A549 (cell line): ENCODE measurements around the gene ROBO3. TPM values are rescaled to one million over a fixed set of nuclear protein-coding genes. Genes with fewer than 3 reads are reported as not detected.

Experiments used
- ATAC-seq, 2 experiments: fragments of 200-7000 bp in 1 of 2; fragments of >200 bp in 1 of 2; cut with Nextera tagmentation in 1 of 2; cut with Tn5 transposase in 1 of 2; 3 replicates each; pipeline versions ENCODE4 v1.8.0 to v1.9.1; 2018 to 2020; ENCODE audit warnings: mild to moderate bottlenecking in 1 of 2, moderate library complexity in 1 of 2
- CTCF ChIA-PET: fragments of 300-600 bp; sonication (Branson Sonifier 250); formaldehyde crosslinking; extraction: SDS; loops from one replicate; lab custom pipeline; 2021; ENCODE audit warnings: antibody characterized with exemption, inconsistent platforms; lab: Yijun Ruan, JAX
- POLR2A ChIA-PET: fragments of 350-600 bp; formaldehyde crosslinking; extraction: SDS; loops from one replicate; lab custom pipeline; 2021; ENCODE audit warnings: antibody characterized with exemption, inconsistent platforms; lab: Yijun Ruan, JAX
- DNase-seq, 2 experiments: peaks; one replicate each; pipeline versions ENCODE4 v3.0.0 to v3.0.0-alpha.2; 2011 to 2016; ENCODE audit warnings: low read depth in 1 of 2, low spot score in 1 of 2
- FAIRE-seq: peaks from 2 replicates; lab custom pipeline; 2011; peaks lifted over from hg19 to GRCh38; lab: Jason Lieb, UNC
- H3K27ac ChIP-seq, 2 experiments: fragments of >200 bp; sonication (Bioruptor Twin); formaldehyde crosslinking; 3 replicates each; pipeline ENCODE4 v1.5.1; 2016 to 2017
- H3K4me1 ChIP-seq: fragments of >200 bp; sonication (Bioruptor Twin); formaldehyde crosslinking; 3 replicates; pipeline ENCODE4 v1.6.1; 2016
- H3K4me2 ChIP-seq: fragments of >200 bp; sonication (Bioruptor Twin); formaldehyde crosslinking; 3 replicates; pipeline ENCODE4 v1.6.1; 2016
- H3K4me3 ChIP-seq: fragments of >200 bp; sonication (Bioruptor Twin); formaldehyde crosslinking; 3 replicates; pipeline ENCODE4 v1.5.1; 2016
- H3K9me3 ChIP-seq: fragments of >200 bp; sonication (Bioruptor Twin); formaldehyde crosslinking; 3 replicates; pipeline ENCODE4 v1.6.1; 2016
- BHLHE40 ChIP-seq: IDR thresholded peaks from 2 replicates; pipeline ENCODE4 v1.6.1; 2012; ENCODE audit warnings: low read depth, low read length, inconsistent platforms
- CHD2 ChIP-seq: fragments of 150-350 bp; IDR thresholded peaks from 2 replicates; pipeline ENCODE4 v1.6.1; 2014; ENCODE audit warnings: low read length; ENCODE audit not compliant: partially characterized antibody
- CHD4 ChIP-seq: fragments of 200-600 bp; sonication (generic); IDR thresholded peaks from 2 replicates; pipeline ENCODE4 v1.6.1; 2016; ENCODE audit warnings: antibody characterized with exemption, mild to moderate bottlenecking, borderline replicate concordance
- EHF ChIP-seq: fragments of 250-450 bp; sonication (Bioruptor Pico); IDR thresholded peaks from 2 replicates; pipeline ENCODE4 v1.5.0; 2020; ENCODE audit warnings: mild to moderate bottlenecking
- EHMT2 ChIP-seq: fragments of 200-600 bp; sonication (generic); IDR thresholded peaks from 2 replicates; pipeline ENCODE4 v1.6.1; 2016; ENCODE audit warnings: antibody characterized with exemption, low read depth, mild to moderate bottlenecking, moderate library complexity
- ESRRA ChIP-seq: fragments of 150-350 bp; IDR thresholded peaks from 2 replicates; pipeline ENCODE4 v1.6.1; 2014; ENCODE audit warnings: mild to moderate bottlenecking, low read length, borderline replicate concordance
- FOSB ChIP-seq: fragments of 250-450 bp; sonication (Bioruptor Pico); IDR thresholded peaks from 2 replicates; pipeline ENCODE4 v1.5.0; 2020; ENCODE audit warnings: mild to moderate bottlenecking, moderate library complexity
- FOXS1 ChIP-seq: fragments of 250-450 bp; sonication (Bioruptor Pico); IDR thresholded peaks from 2 replicates; pipeline ENCODE4 v1.5.0; 2020; ENCODE audit warnings: mild to moderate bottlenecking, moderate library complexity
- GATA3 ChIP-seq: IDR thresholded peaks from 2 replicates; pipeline ENCODE4 v1.6.1; 2012; ENCODE audit warnings: borderline replicate concordance
- HOXA7 ChIP-seq: fragments of 250-450 bp; sonication (Bioruptor Pico); IDR thresholded peaks from 2 replicates; pipeline ENCODE4 v1.5.0; 2020; ENCODE audit warnings: mild to moderate bottlenecking, moderate library complexity
- HOXB5 ChIP-seq: fragments of 250-450 bp; sonication (Bioruptor Pico); IDR thresholded peaks from 2 replicates; pipeline ENCODE4 v1.5.0; 2020; ENCODE audit warnings: mild to moderate bottlenecking, moderate library complexity
- JUN ChIP-seq, 2 experiments: fragments of >200 bp; sonication (Bioruptor Twin); formaldehyde crosslinking; IDR thresholded peaks; 2 replicates in 1 of 2; 3 replicates in 1 of 2; pipeline ENCODE4 v1.6.1; 2016 to 2017
- KDM1A ChIP-seq: fragments of 200-600 bp; sonication (generic); IDR thresholded peaks from 2 replicates; pipeline ENCODE4 v1.6.1; 2016; ENCODE audit warnings: low read depth, mild to moderate bottlenecking
- KDM5A ChIP-seq: fragments of 200-600 bp; sonication (generic); IDR thresholded peaks from 2 replicates; pipeline ENCODE4 v1.6.1; 2016; ENCODE audit warnings: antibody characterized with exemption, mild to moderate bottlenecking
- PHF8 ChIP-seq: fragments of 200-600 bp; sonication (generic); IDR thresholded peaks from 2 replicates; pipeline ENCODE4 v1.6.1; 2016; ENCODE audit warnings: low read depth, mild to moderate bottlenecking, antibody characterized with exemption, moderate library complexity, borderline replicate concordance
- RARB ChIP-seq: fragments of 250-450 bp; sonication (Bioruptor Pico); IDR thresholded peaks from 2 replicates; pipeline ENCODE4 v1.8.0; 2021; ENCODE audit warnings: mild to moderate bottlenecking, moderate library complexity
- RCOR1 ChIP-seq: fragments of 150-350 bp; IDR thresholded peaks from 2 replicates; pipeline ENCODE4 v1.6.1; 2014; ENCODE audit warnings: antibody characterized with exemption, low read length, low read depth
- SMC3 ChIP-seq: fragments of >200 bp; sonication (Bioruptor Twin); formaldehyde crosslinking; IDR thresholded peaks from 3 replicates; pipeline ENCODE4 v1.6.1; 2018; ENCODE audit warnings: inconsistent platforms
- TFCP2L1 ChIP-seq: fragments of 250-450 bp; sonication (Bioruptor Pico); IDR thresholded peaks from 2 replicates; pipeline ENCODE4 v1.5.0; 2021; ENCODE audit warnings: mild to moderate bottlenecking
- TP53 ChIP-seq: fragments of 250-450 bp; sonication (Bioruptor Pico); IDR thresholded peaks from 2 replicates; pipeline ENCODE4 v1.5.0; 2021; ENCODE audit warnings: mild to moderate bottlenecking, moderate library complexity
- ZC3H11A ChIP-seq: fragments of 450-650 bp; IDR thresholded peaks from 2 replicates; pipeline ENCODE4 v1.6.1; 2014; ENCODE audit warnings: antibody characterized with exemption, mild to moderate bottlenecking
- ZNF302 ChIP-seq: fragments of 250-450 bp; sonication (Bioruptor Pico); IDR thresholded peaks from 2 replicates; pipeline ENCODE4 v1.9.0; 2021; ENCODE audit warnings: inconsistent platforms, mild to moderate bottlenecking, moderate library complexity
- ZSCAN20 ChIP-seq: fragments of 250-450 bp; sonication (Bioruptor Pico); IDR thresholded peaks from 2 replicates; pipeline ENCODE4 v1.8.0; 2022; ENCODE audit warnings: mild to moderate bottlenecking, moderate library complexity
- WGBS: methylation state at CpG from one replicate; pipeline ENCODE4 v1.1.6; 2017; ENCODE audit errors: missing lambda C conversion rate; 5-methylcytosine and 5-hydroxymethylcytosine counted together
- polyA plus RNA-seq, 4 experiments: library from polyadenylated mRNA; depleted of rRNA in 3 of 4; stranded (reverse); fragments of >200 nt; fragmentation: RNase III in 1 of 4; extraction: RNeasy Plus Mini Kit Qiagen cat#74134 plus additional on column Dnase treatment in 1 of 4; gene quantifications; 2 replicates in 3 of 4; 3 replicates in 1 of 4; pipeline ENCODE4 v1.2.3, GENCODE V29; 2011 to 2017
- TF ChIP-seq, protein P1 (sequence below): fragments of 250-450 bp; sonication (Bioruptor Pico); IDR thresholded peaks from 2 replicates; pipeline ENCODE4 v1.5.0; 2020; ENCODE audit warnings: low read depth, mild to moderate bottlenecking, moderate library complexity
- TF ChIP-seq, protein P2 (sequence below): fragments of >200 bp; sonication (Bioruptor Twin); formaldehyde crosslinking; IDR thresholded peaks from 3 replicates; pipeline ENCODE4 v1.5.1; 2016
- TF ChIP-seq, protein P3 (sequence below): IDR thresholded peaks from 2 replicates; pipeline ENCODE4 v1.6.1; 2012
- TF ChIP-seq, protein P4 (sequence below): fragments of 150-350 bp; IDR thresholded peaks from 2 replicates; pipeline ENCODE4 v1.6.1; 2014; ENCODE audit warnings: low read depth, mild to moderate bottlenecking, low read length
- TF ChIP-seq, protein P5 (sequence below): IDR thresholded peaks from 2 replicates; pipeline ENCODE4 v1.6.1; 2012
- TF ChIP-seq, protein P6 (sequence below): fragments of >200 bp; sonication (Bioruptor Twin); formaldehyde crosslinking; IDR thresholded peaks from 3 replicates; pipeline ENCODE4 v1.6.1; 2016
- TF ChIP-seq, protein P7 (sequence below): IDR thresholded peaks from 2 replicates; pipeline ENCODE4 v1.6.1; 2012; ENCODE audit warnings: low read depth, borderline replicate concordance

Gene ROBO3
- polyA plus RNA-seq, 2 of the 4 experiments (the other 2 are of a cell fraction), result 2.1 to 2.8 TPM

DNA sequence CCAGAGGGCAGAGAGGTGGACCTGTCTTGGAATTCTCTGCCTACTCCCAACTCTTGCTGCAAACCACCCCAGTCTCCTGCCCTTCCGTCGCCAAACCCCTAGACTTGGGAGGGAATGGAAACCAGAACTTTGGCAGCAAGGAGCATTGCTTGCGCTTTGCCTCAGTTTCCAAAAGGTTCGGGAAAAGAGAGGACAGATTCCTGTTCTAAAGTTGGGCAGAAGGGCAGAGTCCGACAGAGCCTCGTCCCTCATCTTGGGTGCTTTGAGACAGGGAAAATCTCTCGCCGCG, 396 bp upstream of the ROBO3 start:
- H3K9me3 ChIP-seq, result 0 out of 3 replicates have a peak, but pooled peaks cover 3% of the 10 kb centered on the region
- H3K4me1 ChIP-seq, result peaks cover 14% of the 10 kb centered on the region; the same call in 2 of the 3 replicates
- DNase-seq (no peak), ATAC-seq (no peak), FAIRE-seq (no peak)
- TF ChIP-seq, protein P1, sequence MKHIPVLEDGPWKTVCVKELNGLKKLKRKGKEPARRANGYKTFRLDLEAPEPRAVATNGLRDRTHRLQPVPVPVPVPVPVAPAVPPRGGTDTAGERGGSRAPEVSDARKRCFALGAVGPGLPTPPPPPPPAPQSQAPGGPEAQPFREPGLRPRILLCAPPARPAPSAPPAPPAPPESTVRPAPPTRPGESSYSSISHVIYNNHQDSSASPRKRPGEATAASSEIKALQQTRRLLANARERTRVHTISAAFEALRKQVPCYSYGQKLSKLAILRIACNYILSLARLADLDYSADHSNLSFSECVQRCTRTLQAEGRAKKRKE (CRISPR knock-in tag), result no peak
- TF ChIP-seq ZC3H11A (no peak), ZNF302 (CRISPR knock-in tag) (no peak), CHD2 (no peak), EHMT2 (no peak), KDM5A (no peak), GATA3 (no peak), FOSB (CRISPR knock-in tag) (no peak), RARB (no peak), JUN (IDR thresholded peaks at IDR 0.05) (no peak), CHD4 (no peak), TFCP2L1 (CRISPR knock-in tag) (no peak), RCOR1 (no peak), BHLHE40 (no peak)
- peak overlapping the region; percentile 90 for H3K4me2 ChIP-seq
- no peak overlapping the region for H3K27ac ChIP-seq
- POLR2A ChIA-PET, result no interaction called here
- 14% methylated on average over 9 of the region's 9 CpGs for WGBS
- H3K4me3 ChIP-seq, result peak overlapping the region; percentile 40; the same call in 2 of the 3 replicates
- CTCF ChIA-PET, result interaction anchor here (1.4 to 4.6 kb wide), 6 partner anchors 11 to 194 kb away, joined by 3 to 38 read pairs (median 26); partner anchors contain the start of gene ESAM

DNA sequence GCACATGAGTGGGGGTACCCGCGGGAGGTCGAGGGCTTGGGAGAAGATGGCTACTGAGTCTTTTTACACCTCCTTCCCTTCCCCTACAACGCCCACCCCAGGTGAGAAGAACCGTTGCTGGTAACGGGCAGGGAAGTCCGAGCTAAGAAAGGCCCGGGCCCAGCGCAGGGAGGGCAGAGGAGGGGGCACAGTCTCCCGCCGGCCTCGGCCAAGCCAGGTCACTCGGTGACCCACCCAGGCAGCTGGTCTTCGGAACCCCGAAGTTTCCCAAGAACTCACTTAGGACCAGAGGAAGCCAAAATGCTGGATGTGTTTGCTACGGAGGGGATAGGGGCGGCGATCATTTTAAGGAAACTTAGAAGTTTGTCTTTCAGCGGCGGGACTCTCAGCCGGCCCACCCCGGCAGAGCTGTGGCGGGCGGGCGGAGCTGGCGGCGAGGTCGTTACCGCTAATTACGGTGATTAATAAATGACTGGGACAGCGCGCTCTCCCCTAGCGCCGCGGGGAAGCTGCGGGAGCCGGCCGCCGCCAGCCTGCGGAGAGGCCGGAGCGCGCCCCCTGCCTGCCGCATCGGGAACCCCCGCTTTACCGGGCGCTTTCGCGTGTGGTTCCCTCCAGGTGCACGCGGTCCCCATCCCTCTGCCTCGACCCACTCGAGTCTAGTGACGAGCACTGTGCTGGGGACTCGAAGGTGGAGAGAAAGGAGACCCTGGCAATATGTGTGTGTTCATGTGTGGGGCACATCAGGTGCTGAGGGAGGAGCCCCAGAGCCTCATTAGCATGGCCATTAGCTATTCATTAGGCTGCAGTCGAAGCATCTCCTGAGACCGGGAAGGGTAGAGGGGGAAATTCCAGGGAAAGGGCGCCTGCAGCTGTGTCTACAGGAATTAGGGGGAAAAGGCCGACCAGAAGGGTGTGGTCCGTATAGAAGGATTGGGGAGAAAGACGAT, 945 bp downstream of the ROBO3 start:
- DNase-seq (peak in 1 of 2 experiments; percentile 64), ATAC-seq (peak; percentile 30 to 75; a peak in 3 of 6 replicates), FAIRE-seq (no peak)
- ChIA-PET CTCF (interaction anchor here (0.6 to 4.6 kb wide), 38 partner anchors 8 to 538 kb away, joined by 3 to 38 read pairs (median 4); partner anchors contain the start of genes CCDC15, ESAM, SIAE and SPA17), POLR2A (interaction anchor here (1.5 kb wide), 1 partner anchor 10 kb away, joined by 5 read pairs; no protein-coding TSS in a partner anchor)
- Histone ChIP-seq H3K4me2 (peak overlapping the region; percentile 90), H3K4me3 (peak overlapping the region; percentile 40), H3K27ac (no peak overlapping the region), H3K4me1 (peaks cover 14% of the 10 kb centered on the region; the same call in 2 of the 3 replicates), H3K9me3 (0 out of 3 replicates have a peak, but pooled peaks cover 3% of the 10 kb centered on the region)
- 13% methylated on average over 11 of the region's 62 CpGs for WGBS
- TF ChIP-seq, protein P2, sequence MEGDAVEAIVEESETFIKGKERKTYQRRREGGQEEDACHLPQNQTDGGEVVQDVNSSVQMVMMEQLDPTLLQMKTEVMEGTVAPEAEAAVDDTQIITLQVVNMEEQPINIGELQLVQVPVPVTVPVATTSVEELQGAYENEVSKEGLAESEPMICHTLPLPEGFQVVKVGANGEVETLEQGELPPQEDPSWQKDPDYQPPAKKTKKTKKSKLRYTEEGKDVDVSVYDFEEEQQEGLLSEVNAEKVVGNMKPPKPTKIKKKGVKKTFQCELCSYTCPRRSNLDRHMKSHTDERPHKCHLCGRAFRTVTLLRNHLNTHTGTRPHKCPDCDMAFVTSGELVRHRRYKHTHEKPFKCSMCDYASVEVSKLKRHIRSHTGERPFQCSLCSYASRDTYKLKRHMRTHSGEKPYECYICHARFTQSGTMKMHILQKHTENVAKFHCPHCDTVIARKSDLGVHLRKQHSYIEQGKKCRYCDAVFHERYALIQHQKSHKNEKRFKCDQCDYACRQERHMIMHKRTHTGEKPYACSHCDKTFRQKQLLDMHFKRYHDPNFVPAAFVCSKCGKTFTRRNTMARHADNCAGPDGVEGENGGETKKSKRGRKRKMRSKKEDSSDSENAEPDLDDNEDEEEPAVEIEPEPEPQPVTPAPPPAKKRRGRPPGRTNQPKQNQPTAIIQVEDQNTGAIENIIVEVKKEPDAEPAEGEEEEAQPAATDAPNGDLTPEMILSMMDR, result peak; percentile 61
- TF ChIP-seq FOXS1 (CRISPR knock-in tag) (no peak), TP53 (CRISPR knock-in tag) (no peak), SMC3 (peak; percentile 44), ZSCAN20 (CRISPR knock-in tag) (no peak), PHF8 (no peak), KDM1A (no peak), GATA3 (no peak), ESRRA (no peak), EHF (CRISPR knock-in tag) (no peak), KDM5A (no peak), HOXB5 (CRISPR knock-in tag) (no peak), HOXA7 (no peak)
- TF ChIP-seq, protein P3, sequence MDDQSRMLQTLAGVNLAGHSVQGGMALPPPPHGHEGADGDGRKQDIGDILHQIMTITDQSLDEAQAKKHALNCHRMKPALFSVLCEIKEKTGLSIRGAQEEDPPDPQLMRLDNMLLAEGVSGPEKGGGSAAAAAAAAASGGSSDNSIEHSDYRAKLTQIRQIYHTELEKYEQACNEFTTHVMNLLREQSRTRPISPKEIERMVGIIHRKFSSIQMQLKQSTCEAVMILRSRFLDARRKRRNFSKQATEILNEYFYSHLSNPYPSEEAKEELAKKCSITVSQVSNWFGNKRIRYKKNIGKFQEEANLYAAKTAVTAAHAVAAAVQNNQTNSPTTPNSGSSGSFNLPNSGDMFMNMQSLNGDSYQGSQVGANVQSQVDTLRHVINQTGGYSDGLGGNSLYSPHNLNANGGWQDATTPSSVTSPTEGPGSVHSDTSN, result no peak
- TF ChIP-seq, protein P4, sequence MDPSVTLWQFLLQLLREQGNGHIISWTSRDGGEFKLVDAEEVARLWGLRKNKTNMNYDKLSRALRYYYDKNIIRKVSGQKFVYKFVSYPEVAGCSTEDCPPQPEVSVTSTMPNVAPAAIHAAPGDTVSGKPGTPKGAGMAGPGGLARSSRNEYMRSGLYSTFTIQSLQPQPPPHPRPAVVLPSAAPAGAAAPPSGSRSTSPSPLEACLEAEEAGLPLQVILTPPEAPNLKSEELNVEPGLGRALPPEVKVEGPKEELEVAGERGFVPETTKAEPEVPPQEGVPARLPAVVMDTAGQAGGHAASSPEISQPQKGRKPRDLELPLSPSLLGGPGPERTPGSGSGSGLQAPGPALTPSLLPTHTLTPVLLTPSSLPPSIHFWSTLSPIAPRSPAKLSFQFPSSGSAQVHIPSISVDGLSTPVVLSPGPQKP, result no peak
- TF ChIP-seq, protein P5, sequence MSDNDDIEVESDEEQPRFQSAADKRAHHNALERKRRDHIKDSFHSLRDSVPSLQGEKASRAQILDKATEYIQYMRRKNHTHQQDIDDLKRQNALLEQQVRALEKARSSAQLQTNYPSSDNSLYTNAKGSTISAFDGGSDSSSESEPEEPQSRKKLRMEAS, result peak; percentile 82
- TF ChIP-seq, protein P6, sequence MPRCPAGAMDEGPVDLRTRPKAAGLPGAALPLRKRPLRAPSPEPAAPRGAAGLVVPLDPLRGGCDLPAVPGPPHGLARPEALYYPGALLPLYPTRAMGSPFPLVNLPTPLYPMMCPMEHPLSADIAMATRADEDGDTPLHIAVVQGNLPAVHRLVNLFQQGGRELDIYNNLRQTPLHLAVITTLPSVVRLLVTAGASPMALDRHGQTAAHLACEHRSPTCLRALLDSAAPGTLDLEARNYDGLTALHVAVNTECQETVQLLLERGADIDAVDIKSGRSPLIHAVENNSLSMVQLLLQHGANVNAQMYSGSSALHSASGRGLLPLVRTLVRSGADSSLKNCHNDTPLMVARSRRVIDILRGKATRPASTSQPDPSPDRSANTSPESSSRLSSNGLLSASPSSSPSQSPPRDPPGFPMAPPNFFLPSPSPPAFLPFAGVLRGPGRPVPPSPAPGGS, result no peak
- TF ChIP-seq, protein P7, sequence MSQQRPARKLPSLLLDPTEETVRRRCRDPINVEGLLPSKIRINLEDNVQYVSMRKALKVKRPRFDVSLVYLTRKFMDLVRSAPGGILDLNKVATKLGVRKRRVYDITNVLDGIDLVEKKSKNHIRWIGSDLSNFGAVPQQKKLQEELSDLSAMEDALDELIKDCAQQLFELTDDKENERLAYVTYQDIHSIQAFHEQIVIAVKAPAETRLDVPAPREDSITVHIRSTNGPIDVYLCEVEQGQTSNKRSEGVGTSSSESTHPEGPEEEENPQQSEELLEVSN, result peak; percentile 94
